Stimulated activated CD4-positive, alpha-beta T cell treated with anti-CD3 and anti-CD28 coated beads, Interleukin-15, amount 100 ng/mL, for 1 hour (primary cell): ENCODE measurements around the gene NBAS.
"Not testable (repeated sequence)": the region's sequence is repeated elsewhere in the genome, so short reads cannot be mapped to it uniquely, and the experiment has no call there.

ENCODE experiments used
- DNase-seq, 2 donors: peaks; one replicate each; pipeline ENCODE4 v3.0.0-alpha.2; 2020; ENCODE audit warnings: low read depth in 1 of 2, low spot score in 1 of 2

Gene NBAS

DNA sequence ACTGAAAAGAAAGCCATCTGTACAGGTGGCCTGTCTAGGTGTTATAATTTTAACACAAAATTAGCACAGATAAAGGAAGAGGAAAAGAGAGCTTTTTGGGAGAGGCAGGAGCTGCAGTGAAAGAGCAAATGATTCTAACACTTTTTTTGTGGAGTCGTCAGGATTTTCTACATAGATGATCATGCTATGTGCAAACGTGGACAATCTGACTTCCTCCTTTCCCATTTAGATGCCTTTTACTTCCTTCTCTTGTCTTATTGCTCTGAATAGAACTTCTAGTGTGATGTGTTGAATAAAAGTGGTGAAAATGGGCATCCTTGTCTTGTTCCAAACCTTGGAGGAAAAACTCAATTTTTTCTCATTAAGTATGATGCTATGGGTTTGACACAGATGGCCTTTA, 334.5 kb downstream of the NBAS start:
- no peak for DNase-seq

DNA sequence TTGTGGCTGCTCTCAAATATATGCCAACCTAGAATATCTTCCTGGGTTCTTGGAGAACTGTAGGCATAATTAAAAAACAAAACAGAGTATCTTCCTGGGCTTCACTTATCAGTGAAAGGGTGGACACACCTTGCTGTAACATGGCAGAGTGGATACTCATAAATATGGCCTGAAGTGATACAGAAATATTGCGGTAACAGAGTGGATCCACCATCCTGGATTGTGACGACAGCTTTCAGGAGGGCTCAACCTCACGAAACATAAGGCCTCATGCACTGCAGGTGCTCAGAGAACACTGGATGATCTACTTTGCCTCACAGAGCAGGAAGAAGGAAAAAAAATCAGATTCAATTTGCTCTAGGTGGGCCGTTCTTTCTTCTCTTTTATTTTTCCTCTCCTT, 336.0 kb downstream of the NBAS start:
- no peak for DNase-seq

DNA sequence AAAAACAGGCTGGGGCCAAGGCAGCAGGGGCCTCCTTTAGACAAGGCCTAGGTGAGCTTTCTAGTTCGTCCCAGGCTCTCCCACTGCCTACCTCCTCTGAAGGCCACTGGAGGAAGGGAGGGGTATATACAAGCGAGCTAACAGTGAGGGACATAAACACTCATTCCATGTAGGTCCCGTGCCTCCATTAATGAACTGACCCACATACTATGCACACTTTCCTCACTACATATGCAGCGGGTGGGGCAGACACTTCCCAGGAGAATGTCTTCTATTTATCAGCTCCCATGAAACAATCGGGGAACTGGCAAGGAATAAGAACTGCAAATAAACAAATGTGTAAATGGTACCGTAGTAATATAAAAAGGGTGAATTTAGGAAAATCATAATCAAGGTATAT, 336.5 kb downstream of the NBAS start:
- no peak for DNase-seq

DNA sequence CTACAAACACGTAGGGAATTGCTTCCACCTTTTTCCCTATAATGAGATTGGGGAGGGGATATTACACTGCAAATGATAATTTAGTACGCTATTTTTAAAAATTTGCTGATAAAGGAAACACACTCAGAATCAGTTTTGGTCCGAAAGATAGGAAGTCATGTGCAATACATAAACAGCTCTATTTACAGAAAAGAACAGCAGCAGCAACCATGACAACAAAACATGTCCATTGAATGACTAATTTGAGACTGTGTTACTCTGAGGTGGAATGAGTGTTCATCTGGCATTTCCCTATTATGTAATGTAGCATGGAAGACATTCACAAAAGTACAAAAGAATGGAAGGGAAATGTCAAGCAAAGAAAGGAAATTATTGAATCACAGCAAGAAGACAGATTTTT, 337.2 kb downstream of the NBAS start:
- DNase-seq = no peak

DNA sequence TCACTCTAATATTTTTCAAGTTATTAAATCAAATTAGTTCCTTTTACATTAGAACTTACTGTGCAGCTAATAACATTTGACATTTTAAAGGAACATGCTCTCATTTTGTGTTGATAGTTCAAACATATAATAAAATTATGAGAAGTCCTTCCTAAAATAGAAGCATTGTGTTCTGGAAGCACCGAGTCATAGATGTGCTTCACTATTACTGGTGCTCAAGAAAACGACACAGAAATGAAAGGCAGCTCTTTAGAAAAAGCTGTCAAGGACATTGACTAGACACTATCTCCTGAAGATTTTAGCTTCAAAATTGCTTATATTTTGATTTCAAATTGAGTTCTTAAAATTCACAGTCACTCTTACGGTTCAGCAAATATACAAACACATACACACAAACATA, 338.3 kb downstream of the NBAS start:
- DNase-seq = no peak

DNA sequence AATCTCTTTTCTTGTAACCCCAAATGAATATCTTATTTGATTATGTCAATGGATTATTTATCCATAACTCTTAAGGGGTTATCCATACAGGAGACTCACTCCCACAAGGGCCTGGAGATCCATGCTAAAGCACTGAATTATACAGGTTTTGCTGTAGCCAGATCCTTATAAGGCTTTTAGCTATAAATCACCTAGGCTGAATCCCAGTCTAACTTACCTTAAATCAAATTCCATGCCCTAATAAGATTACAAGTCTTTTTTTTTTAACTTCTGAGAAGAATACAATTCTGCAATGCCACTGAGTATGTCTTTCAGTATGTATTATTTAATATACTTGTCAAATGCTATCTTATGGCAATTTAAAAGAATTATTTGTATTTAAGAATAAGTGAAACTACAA, 340.5 kb downstream of the NBAS start:
- DNase-seq = no peak

DNA sequence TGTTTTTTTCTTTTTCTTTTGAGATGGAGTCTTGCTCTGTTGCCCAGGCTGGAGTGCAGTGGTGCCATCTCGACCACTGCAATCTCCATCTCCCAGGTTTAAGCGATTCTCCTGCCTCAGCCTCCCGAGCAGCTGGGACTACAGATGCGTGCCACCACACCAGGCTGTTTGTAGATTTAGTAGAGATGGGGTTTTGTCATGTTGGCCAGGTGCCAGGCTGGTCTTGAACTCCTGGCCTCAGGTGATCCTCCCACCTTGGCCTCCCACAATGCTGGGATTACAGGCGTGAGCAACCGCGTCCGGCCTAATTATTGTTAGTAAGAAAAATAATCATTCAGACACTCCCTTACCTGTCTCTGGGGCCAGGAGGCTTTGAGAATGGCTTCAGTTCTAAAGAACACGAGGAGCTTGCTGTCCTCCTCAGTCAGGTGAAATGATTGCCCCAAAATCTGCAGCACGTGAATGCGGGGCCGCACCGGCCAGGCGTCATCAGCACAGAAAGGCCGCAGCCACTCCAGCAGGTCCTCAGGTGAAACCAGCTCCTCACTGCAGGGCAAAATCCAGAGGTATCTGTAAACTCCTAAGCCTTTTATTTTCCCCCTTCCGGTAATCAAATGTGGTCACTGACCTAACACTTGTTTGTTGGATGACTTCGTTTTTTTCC, 342.6 kb downstream of the NBAS start:
- DNase-seq = no peak

DNA sequence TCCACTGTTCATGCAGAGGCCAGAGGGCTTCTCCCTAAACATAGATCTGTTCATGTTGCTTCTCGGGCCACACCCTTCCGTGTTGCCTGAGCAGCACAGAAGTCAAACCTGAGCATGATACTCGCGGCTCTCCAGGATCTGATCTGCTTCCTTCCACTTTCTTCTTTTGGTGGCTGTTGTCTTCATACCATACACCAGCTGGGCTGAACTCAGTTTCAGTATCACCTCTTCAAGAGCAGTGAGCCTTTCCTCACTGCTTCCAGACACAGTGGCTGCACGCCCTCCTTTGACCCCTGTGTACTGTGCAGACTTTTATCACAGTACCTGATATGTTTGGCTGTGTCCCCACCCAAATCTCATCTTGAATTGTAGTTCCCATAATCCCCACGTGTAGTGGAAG, 348.9 kb downstream of the NBAS start:
- DNase-seq = no peak

DNA sequence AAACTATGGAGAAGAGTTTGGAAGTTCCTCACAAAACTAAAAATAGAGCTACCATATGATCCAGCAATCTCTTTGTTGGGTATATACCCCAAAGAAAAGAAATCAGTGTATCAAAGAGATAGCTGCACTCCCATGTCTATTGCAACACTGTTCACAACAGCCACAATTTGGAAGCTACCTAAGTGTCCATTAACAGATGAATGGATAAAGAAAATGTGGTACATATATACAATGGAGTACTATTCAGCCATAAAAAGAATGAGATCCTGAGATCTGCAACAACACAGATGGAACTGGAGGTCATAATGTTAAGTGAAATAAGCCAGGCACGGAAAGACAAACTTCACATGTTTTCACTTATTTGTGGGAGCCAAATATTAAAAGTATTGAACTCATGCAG, 350.6 kb downstream of the NBAS start:
- DNase-seq = not testable (repeated sequence)

DNA sequence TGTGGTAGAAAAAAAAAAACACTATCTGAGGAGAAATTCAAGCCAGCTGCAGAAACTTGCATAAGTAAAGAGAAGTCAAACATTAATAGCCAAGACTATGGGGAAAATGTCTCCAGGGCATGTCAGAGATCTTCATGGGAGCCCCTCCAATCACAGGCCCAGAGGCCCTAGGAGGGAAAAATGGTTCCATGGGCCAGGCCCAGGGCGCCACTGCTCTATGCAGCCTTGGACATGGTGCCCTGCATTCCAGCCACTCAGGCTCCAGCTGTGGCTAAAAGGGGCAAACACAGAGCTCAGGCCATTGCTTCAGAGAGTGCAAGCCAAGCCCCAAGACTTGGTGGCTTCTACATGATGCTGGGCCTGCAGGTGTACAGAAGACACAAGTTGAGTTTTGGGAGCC, 354.7 kb downstream of the NBAS start:
- no peak for DNase-seq

DNA sequence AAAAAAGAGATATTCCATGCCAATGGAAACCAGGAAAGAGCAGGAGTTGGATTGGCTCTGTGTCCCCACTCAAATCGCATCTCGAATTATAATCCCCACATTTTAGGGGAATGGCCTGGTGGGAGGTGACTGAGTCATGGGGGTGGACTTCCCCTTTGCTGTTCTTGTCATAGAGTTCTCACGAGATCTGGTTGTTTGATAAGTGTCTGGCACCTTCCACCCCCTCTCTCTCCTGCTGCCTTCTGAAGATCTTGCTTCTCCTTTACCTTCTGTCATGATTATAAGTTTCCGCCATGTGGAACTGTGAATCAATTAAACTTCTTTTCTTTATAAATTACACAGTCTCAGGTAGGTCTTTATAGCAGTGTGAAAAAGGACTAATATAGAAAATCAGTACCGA, 355.6 kb downstream of the NBAS start:
- no peak for DNase-seq

DNA sequence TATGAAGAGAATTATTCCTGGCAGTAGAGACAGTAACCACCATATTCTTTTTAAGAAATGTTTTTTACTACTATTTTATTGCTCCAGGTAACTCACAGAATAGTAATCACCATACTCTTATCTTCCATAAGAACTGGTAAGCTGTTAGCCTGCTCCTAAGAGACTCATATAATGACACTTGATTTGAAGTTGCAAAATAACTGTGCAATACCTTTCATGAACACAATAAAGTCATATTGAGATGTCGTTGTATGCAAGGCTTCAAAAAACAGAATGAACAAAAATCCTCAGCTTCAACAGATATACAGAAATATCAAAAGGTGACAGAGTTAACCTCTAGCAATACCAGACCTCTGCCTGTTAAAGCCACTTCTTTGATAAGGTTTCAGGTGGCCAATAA, 360.1 kb downstream of the NBAS start:
- DNase-seq = no peak

DNA sequence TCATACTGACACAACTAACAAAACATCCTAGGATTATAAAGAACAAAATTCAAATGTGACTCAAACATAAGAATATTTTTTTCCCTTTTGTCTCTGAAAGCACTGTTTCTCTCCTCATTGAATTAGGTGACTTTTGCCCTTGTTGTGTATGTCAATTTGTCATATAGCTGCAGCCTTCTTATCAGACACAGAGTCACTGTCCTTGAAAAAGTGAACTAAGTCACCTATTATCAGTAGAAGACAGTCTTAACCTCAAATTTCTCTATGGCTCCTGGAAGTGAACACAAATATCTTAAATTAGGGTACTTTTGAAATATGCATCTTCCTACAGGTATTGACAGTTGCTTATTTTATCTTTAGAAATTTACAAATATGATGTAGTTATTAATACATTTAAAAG, 360.6 kb downstream of the NBAS start:
- no peak for DNase-seq

DNA sequence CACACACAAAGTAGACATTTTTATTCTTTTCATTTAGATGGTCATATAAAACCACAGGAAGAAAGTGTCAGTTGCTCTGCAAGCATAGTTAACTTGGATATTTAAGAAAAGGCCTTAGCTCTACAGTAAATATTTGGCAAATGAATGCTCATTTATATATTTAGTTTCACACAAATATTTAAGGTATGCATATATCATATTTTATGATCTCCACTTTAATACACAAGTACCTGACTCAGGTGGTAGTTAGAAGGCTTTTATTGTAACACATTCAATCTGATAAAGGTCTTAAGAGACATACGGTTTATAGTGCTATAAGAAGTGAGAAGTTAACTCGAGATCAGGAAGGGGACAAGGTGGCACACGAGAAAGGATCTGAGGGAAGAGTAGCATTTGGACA, 363.1 kb downstream of the NBAS start:
- DNase-seq = no peak

DNA sequence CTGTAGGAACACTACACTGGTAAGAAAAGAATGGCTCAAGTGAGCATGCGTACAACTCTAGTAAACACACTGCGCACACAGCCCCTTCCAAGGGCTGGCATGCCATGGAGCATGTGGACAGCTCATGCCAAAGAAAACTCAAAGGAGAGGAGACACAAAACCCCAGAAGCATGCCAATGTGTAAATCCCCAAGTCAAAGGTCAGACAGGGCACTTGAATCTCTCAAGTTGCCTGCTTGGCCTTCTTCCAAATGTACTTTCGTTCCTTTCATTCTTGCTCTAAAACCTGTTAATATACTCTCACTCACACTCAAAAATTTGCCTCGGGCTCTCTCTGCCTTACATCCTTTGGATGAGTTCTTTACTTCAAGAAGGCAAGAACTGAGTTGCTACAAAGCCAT, 365.3 kb downstream of the NBAS start:
- no peak for DNase-seq

DNA sequence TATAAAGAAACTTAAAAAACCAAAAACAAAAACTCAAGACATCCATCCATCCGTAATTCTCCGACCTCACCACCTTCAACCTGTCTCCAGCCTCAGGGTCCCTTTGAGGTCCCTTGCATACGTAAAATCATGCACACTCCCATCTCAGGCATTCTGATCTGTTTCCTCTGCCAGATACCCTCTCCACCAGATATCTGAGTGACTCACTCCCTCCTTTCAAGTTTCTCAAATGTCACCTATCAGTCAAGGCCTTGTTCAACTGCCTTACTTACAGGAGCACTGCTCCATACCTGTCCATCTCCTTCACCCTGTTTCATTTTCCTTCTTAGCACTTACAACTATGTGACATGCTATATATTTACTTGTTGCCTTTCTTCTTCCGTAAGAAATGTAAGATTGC, 369.3 kb downstream of the NBAS start:
- DNase-seq = no peak

DNA sequence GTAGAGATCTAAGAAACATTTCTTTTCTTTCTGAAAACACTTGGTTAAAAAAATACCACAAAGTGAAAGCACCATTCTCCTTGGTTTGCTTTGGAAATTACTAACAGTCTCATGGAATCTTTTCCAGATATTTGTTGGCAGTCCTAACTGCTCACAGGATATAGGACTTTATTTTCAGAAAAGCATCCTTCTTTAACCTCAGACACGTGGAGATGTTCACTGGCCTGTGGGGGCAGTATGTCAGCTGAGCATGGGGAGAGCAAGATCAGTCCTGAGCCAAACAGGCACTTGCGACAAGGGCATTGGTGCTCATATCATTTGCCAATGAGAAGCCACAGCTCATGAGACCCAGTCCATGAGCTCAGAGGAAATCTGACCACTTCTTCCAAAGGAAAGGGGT, 371.9 kb downstream of the NBAS start:
- no peak for DNase-seq

DNA sequence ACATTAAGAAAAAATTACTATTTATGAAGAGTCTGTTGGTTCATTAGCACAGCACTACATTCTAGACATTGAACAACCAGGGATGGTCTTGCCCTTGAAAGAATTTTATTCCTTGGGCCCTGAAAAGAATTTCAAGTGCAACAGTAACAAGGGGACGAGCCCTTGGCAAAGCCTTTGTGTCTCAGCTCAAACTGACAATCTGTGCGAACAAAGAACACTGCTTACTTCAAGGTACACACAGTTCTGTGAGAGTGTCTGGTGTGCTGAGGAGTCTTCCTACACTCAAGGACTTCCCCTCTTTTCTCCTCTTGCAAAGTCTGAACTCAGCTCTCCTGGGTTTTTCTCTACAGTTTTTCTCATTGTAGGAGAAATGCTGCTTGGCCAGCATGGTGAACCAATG, 373.4 kb downstream of the NBAS start:
- no peak for DNase-seq

DNA sequence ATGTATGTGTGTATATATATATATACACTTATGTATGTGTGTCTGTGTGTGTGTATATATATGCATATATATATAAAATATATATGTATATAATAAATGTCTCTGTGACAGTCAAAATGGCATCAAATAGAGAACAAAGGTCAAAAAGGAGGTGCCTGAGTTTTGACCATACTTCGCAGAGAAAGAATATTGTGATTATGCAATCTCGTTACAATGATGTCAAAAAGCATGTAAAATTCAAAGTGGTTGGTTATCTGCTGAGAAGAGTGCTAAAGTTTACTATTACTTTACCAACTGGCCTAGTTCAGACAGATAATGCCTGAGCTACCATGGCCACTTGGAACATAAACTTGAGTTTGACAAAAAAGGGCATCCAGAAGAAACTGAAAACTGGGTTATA, 375.0 kb downstream of the NBAS start:
- DNase-seq = no peak

DNA sequence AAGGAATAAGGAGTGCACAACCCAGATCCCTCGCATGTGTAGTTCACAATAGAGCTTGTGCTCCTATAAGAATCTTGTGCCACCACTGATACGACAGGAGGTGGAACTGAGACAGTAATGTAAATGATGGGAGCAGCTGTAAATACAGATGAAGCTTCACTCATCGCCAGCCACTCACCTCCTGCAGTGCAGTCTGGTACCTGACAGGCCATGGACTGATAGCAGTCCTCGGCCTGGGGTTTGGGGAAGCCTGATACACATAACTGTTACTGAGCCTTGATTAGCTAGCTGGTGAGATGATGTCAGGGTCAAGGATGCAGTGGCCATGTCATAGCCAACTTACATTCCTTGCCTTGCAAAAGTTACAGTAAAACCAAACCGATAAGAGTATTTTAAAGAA, 376.6 kb downstream of the NBAS start:
- DNase-seq = no peak

DNA sequence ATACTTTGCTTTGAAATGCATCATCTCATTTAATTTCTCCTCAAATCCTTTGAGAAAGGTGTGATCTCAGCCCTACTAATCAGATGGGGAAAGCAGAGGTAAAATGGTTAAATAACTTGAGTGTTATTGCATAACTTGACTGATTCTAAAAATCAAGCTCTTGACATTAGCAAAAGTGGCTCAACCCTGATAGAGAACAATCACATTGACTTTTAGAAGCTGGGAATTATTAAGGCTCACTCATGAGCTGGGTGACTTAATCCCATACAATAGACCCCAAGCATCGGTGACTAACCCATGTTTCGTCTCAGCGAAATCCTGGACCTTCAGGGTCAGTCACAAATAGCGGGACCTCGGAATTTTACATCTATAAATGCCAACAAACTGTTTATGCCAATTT, 378.9 kb downstream of the NBAS start:
- no peak for DNase-seq

DNA sequence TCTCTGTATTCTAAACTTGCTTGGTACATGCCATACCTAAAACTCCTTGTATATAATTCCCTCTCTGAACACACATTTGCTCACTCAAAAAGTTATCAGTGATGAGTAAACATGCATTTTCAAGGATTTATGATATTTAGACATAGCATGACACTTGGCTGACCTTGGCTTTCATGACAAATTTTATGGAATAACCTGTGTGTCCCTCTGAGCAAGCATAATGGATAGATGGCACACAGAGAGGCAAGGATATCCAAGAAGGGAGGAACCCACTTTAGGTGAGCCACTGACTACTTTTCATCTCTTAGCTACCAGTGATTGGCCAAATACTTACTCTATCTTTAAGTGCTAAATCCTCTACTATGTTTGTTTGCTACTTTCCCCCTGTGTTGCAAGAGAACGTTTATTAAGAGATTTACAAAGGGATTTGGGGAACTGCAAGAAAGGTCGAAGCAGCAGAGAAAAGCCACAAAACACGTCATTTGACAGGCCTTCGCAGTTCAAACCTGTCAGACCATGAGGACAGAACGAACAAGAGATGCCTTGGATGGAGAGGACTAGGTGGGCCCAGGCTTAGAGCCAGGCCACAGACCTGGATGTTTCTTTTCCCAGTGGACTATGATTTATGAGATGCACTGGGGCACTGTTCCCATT, 379.9 kb downstream of the NBAS start:
- no peak for DNase-seq

DNA sequence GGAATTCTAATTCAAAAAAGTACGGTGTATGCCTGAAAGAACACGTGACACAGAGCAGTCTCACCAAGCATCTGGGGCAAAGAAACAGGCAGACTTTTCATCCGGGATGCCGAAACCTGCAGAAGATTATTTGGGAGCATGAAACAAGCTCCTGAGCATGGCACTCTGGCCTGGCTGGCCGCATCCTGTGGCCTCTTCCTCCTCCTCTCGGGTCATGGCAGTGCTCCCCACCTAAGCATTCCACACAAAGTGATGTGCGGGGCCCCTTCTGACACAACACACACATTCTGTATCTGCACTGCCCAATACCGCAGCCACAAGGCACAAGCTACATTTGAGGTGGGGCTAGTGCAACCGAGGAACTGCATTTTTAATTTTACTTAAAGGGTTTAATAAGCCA, 380.8 kb downstream of the NBAS start:
- DNase-seq = no peak
